Fibroblast of peridontal ligament (primary cell): ENCODE data around the gene HK1.
"Not testable (repeated sequence)": the region's sequence is repeated elsewhere in the genome, so short reads cannot be mapped to it uniquely, and the experiment has no call there.

Experiments used
- DNase-seq: peaks from one replicate; pipeline ENCODE4 v3.0.0-alpha.2; 2010; ENCODE audit errors: extremely low read depth

Gene HK1

DNA sequence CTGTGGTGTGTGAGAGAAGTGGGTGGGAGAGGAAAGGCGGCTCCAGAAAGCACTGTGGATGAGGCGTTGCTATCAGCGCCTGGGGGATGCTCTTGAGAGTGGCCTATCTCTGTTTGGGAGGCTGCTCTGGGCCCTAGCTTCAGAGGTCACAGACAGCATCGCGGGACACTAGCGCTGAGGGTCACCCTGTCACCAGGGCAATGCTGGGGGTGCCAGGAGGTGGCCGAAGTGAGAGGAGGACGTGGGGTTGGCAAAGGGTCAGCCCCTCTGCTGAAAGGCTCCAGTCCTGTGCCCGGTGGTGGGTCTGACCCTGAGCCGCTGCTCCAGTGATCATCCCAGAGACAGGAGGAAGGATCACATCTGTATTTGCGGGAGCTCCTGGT lies 141.4 kb downstream of the HK1 start:
- DNase-seq = no peak

DNA sequence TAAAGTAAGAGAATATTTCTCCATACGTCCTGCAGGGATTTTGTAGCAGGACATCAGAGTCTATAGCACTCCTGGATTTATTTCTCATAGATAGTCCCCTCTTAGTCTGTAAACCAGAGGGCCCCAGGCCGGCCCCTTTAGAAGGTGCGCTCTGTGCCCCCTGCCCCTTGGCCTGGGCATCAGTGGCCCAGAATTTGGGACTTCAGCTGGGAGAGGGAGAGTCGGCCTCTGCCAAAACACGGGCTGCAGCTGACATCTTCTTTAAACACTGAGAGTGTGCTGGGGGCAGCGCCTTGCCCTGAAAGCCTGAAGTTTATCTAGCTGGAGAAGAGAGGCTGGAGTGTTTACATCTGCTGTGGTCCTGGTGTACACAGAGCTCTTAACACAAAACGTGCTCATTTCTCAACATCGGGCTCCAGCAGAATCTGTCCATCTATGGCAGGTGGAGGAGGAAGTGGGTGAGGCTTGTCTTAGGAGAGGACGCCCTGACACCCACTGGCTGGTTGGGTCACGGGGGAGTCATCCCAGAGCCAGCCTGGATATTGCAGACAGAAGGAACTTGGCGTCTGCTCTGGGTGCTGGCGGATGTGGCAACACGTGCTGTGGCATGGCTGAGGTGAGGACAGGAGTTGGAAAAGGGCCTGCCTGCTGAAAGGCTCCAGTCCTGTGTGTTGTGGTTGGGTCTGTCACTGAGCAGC lies 143.5 kb downstream of the HK1 start:
- DNase-seq = no peak

DNA sequence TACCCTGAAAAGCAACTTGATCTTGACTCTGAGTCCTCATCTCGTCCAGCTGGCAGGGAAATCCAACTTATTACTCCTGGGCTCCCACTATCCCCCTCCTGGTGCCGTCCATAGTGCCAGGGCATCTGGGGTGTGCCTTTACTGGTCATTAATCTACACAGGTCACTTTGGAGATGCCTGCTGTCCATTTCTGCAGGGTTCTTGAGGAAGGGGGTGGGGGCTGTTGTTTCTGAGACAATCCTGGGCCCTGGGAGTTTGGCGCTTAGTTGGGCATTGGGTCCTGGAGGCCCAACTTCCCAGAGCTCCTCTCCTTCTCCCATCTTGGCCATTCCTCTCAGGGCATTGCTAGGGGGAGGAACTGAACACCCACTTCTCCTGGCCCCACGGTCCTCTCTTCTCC lies 144.4 kb downstream of the HK1 start:
- no peak for DNase-seq

DNA sequence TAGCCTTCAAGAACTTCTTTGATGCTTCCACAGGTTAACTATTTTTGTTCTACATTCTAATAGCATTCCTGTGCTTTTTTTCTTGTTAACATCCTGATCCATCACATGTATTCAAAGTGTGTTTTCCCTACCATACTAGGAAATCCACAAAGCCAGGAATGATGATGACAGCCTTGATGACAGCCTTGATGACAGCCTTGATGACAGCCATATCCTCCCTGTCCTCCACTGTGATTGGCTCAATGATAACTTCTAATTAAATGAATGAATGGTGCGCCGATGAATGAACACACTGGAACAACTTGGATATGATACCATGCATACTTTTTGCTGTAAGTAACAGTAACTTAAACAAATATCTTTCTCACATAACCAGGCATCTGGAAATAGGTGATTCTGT lies 146.7 kb downstream of the HK1 start:
- DNase-seq = no peak

DNA sequence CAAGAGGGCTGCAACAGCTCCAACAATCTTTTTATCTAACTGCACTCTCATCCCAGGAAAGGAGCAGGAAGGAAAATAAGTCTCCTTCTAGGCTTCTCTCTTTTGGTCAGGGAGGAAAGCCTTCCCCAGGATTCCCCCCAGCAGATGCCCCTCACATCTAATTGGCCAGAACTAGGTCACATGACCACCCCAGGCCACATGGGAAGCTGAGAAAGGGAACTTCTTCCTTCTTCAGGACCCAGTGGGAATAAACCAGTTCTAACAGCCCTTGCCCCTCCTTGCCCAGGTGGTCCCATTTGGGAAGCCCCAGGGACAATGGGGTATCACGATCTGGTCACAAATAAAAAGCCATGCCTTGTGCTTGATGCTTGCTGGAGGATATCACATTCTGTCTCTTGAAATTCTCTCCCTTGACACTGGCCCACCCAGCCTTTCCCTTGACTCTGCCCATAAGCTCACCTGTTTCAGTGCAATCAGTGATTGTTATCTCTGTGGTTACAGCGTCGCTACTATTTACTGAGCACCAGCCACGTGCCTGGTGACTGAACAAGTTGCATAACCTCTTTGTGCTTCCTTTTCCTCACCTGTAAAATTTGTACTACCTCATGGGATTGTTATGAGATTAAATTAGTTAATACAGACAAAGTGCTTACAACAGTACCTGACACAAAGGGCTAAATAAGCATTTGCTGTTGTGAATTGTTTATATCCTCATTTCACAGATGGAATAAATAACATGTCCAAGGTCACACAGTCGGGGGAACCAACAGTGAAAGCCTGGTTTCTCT lies 147.4 kb downstream of the HK1 start:
- DNase-seq = no peak

DNA sequence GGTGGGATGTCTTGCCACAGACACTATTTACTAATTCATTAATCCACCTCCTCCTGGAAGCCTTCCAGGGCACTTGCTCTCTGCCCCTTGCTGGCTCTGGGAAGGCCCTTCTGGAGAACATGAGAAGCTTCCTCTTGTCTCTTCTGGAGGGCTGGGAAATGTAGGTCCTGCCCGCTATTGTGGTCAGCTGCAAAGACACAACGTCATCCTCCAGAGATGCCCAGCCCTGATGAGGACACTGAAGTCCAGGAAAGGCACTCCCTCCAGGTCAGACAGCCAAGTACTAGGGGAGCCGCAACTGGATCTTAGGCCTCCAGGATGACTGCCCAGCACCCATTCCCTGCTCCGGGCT lies 148.1 kb downstream of the HK1 start:
- no peak for DNase-seq

DNA sequence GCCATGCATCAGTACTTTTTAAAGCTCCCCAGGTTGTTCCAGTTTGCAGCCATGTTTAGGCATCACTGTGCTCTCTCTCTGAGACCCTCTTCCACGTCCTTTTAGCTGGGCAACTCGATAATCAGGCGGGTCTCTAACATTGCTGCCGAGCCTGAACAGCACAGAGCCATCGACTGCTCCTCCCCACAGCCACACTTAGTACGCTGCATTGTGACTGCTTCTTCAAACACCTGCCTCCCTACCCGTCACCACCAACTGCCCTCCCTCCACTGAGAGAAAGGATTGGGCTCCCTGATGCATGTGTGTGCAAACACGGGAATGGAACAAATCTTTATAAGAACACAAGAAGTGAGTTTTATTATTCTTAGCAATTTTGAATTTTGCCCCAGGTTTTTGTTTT lies 149.9 kb downstream of the HK1 start:
- no peak for DNase-seq

DNA sequence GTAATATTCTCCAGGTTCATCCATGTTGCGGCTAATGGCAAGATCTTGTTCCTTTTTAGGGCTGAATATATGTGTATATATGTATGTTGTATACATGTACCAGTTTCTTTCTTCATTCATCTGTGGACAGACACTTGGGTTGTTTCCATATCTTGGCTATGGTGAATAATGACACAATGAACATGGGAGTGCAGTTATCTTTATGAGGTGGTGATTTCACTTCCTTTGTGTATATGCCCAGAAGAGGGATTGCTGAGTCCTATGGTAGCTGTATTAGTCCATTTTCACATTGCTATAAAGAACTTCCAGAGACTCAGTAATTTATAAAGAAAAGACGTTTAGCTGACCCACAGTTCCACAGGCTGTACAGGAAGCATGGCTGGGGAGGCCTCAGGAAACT lies 155.9 kb downstream of the HK1 start:
- DNase-seq = no peak

DNA sequence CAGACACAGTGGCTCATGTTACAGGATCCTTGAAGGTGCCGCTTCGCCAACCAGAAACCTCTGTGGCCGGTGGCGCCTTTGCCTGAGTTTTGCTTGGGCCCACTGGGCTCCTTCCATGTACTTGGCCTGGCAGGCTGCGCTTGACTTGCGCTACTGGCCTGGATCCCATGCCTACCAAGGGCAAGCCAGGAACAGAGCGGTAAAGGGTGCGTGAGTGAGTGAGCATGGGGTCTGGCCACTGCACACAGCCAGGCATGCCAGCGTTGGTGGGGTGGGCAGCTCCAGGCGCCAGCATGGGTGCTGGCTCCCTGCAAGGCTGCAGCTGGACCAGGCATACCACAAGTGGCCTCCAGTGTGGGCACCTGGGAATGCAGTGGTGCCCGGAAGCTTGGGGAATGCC lies 156.6 kb downstream of the HK1 start:
- no peak for DNase-seq

DNA sequence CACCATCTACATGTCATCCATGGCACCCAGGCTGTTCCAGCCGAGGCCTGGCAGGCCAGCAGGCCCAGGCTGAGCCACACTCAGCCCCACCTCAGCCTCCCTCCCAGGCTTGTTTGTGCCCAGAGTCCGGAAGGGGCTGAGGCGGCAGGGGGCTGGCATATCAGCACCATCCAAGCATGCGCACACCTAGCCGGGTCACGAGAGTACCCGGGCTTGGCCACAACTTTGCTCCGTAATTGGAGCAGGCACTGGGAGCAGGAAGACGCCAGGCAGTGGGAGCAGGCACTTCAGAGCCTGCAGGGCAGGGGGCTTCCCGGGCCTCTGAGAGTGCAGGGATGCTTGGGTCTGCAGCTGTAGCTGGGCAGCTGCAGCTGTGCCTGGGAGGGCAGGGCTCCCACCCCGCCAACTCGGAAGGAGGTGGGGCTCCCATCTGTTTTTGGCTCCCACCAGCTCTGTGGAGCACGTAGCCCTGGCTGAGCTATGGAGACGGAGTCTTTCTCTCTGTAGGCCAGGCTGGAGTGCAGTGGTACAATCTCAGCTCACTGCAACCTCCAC lies 157.7 kb downstream of the HK1 start:
- no peak for DNase-seq

DNA sequence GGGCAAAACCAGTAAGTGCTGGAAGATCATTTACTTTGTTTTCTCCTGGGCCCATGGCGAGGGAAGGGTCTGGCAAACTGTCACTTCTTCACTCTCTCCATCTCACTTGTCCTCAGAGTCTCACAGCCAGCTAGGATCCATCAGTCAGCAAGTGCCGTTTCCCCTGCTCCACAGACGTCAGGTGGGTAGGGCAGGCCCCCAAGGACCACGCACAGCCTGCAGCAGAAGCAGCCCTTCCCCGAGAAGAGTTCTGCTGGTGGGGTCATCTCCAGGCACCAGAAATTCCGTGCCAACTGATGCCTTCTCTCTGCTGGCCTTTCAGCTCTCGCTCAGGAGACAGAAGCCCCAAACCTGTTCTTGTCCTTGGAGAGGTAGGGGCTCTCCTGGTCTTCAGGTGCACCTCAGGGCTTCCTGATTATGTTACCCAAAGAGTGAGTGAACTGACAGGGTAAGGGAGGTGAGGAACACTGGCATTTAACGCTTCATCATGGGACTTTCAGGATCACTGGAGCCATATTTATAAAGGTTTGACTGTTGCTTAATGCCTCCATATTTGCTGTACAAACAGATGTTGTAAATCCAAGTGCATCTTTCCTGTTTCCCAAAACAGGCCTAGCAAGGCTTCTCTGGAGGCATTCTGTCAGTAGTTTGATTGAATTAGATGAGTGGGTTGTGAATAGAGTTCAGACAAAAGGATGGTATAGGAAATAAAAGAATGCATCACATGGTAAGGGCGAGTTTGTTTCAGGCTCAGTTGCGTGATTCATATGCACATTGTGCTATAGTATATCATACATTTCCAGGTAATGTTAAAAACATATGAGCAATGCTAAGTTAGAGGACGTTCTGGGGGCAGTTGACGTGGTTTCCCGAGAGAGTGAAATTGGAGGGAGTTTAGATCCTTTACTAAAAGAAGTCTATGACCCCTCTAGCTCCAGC lies 159.3 kb downstream of the HK1 start:
- DNase-seq = no peak

DNA sequence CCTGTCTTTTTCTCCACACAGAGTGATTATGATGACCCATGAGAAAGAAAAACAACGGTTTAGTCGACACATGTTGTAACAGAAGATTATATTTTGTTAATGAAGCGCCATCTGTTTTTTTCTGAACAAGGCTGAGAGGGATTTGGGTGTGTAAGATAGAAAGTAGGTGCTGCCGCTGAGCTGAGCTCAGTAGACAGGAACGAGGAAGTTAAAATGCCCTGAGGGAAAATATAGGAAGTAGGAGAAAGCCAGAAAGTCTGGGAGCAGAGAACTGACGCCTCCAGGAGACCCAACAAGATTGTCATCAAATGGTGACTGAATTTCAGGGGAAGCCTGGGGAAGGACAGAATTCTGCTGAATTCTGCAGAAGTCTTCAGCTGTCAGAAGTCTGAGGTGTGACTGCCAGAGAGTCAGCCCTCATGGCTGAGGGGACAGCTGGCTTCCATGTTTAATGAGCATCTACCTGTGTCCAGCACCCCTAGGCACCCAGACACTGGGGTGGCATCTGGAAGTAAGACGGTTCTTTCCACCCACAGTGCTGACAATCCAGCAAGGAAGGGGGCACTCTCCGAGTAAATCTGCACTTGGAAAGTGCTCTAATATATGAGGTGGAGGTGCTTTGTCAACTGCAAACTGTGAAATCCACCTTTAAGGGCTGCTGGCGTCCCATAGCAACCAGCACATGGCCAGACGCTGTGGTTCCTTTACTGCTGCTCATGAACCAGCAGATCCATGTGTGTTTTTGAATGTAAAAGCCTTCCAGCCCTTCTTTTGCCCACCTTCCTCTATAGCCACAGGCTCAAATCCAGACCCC lies 160.4 kb downstream of the HK1 start:
- no peak for DNase-seq

DNA sequence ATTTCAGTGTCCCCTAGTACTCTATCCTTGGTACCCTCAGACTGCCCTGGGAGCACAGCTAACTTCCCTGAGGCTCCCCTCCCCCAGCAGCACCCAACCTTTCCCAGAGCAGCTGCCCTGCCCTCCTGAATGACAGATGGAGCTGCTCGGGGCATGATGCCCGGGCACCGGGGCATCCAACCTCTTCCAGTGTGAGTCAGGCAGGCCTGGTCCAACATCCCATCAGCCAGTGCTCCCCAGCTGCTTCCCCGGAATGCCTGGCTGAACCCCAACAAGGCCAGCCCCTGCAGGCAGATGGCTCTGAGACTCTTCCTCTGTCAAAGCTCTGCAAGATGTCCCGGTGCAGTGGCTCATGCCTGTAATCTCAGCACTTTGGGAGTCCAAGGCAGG lies 161.0 kb downstream of the HK1 start:
- no peak for DNase-seq

DNA sequence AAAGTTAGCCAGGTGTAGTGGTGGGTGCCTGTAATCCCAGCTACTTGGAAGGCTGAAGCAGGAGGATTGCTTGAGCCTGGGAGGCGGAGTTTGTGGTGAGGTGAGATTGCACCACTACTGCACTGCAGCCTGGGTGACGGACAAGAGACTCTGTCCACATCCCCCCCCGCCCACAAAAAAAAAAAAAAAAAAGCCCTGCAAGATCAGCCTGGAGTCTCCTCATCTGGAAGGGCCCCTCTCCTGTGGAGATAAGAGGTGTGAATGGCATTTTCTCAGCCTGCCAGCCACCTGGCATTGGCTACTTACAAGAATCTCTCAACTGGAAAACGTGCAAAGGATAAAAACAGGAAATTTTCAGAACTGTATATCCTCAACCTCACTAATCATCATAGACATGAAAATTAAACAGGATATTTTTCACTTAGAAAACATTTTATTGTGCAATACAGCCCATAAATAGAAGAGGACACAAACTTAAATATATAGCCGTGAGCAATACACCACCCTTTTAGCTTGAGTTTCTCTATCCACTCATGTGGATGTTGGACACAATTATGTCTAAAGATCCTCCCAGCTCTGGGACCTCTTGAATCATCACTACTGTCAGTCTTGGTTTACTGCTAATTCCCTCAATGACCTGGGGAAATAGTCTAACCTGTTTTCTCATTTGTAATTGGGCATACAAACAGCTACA lies 161.7 kb downstream of the HK1 start:
- DNase-seq = no peak

DNA sequence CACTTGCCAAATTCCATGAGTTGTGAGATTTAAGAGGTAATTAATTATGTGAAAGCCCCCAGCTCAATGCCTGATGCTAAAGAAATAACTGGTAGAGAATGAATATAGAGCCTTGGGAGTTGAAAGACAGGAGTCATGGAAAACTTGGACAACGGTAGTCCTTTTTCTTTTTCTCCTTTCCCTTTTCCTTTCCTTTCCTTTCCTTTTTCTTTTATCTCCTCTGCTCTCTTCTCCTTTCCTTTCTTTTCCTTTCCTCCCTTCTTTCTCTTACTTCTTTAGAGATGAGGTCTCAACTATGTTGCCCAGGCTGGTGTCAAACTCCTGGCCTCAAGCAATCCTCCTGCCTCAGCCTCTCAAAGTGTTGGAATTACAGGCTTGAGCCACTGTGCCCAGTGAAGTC lies 165.1 kb downstream of the HK1 start:
- DNase-seq = no peak

DNA sequence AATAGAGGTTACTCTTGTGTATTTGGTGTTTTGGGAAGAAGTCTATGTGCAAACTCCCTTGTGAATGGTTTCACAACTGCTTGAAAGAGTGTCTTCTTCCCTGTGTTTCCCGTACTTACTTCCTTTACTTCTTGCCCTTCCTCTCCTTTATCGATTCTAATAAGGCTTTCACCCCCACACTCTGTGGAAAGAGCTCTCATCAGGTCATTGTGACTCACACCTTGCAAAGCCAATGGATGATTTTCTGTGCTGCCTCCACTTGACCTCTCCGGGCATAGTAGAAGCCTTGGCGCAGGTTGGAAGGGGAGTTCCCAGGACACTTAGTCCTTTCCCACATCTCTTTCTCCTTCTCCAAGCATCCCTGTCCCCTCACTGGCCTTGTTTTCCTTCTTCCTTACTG lies 166.7 kb downstream of the HK1 start:
- no peak for DNase-seq

DNA sequence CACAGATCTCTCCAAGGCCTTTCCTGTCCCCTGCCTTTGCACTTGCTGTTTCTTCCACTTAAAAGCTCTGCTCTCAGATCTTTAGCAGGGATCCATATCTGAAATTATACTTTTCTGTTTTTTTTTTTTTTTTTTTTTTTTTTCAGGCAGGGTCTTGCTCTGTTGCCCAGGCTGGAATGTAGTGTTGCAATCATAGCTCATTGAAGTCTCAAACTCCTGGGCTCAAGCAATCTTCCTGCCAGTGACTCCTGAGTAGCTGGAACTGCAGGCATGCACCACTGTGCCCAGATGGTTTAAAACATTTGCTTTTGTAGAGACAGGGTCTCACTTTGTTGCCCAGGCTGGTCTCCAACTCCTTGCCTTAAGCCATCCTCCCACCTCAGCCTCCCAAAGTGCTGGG lies 167.9 kb downstream of the HK1 start:
- DNase-seq = no peak

DNA sequence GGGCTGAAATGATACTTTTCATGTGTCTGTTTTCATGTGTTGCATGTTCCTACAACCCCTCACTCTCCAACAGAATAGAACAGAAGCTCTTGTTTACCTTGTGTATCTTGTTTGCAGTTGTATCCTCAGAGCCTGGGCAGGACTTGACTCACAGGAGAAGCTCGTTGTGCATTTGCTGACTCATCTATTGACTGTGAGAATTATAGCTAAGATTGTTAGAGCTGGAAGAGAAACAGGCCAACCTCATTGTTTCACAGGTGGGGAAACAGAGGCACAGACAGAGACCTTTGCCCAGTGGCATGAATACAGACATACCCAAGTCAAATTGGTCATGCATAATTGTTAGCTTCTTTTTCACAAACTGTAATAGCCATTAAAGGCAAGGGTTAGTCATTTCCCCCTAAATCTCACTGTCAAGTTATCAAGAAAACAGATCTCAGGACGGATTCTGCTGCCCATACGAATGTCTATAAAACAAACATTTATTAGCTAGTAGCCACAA lies 168.4 kb downstream of the HK1 start:
- DNase-seq = peak; percentile 42

DNA sequence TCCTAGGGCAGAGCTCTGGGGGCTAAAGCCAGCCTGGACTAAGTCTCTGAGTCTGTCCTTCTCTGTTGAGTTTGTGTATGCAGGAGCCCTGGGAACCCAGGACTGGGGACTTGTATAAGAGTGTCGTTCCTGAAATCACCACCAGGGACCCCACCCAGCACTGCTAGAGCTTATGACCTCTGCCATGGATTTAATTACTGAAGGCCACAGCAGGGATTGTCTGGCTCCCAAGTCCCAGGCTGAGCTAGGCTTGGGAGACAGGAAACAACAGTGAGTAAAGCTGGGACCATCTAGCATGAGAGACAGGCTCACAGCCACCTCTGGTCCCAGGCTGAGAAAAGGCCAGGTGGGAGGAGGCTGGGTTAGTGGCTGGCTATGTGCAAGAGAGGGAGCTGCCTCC lies 171.5 kb downstream of the HK1 start:
- no peak for DNase-seq

DNA sequence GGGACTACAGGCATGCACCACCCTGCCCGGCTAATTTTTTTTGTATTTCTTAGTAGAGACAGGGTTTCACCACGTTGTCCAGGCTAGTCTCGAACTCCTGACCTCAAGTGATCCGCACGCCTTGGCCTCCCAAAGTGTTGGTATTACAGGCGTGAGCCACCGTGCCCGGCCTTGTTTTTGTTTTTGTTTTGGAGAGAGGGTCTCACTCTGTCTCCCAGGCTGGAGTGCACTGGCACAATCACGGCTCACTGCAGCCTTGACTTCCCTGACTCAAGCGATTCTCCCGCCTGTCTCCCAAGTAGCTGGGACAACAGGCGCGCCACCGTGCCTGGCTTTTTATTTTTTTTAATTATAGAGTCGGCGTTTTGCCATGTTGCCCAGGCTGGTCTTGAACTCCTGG lies 172.1 kb downstream of the HK1 start:
- not testable (repeated sequence) for DNase-seq
